Activated CD4-positive, alpha-beta T cell treated with anti-CD3 and anti-CD28 coated beads for 36 hours (primary cell): Measurements from ENCODE around the gene SLX9. TPM values are rescaled to one million over a fixed set of nuclear protein-coding genes. Genes with fewer than 3 reads are reported as not detected.

Experiments used
- ATAC-seq: fragments of 200-7000 bp; cut with Tn5 transposase; one replicate; pipeline ENCODE4 v1.10.0; 2021; ENCODE audit warnings: mild to moderate bottlenecking, moderate library complexity
- CTCF ChIA-PET: fragments of 350-600 bp; sonication (Branson Sonifier 250); formaldehyde crosslinking; loops from one replicate; lab custom pipeline; 2021; ENCODE audit warnings: antibody characterized with exemption; lab: Charles Lee
- POLR2A ChIA-PET: fragments of 350-600 bp; sonication (Branson Sonifier 250); formaldehyde crosslinking; loops from one replicate; lab custom pipeline; 2021; ENCODE audit warnings: antibody characterized with exemption, inconsistent platforms; lab: Charles Lee
- DNase-seq: peaks from one replicate; pipeline ENCODE4 v3.0.0-alpha.2; 2020
- H3K27ac Mint-ChIP-seq: one replicate; pipeline ENCODE4 v1.8.0; 2021; ENCODE audit warnings: mixed read lengths
- H3K27me3 Mint-ChIP-seq: one replicate; pipeline ENCODE4 v1.8.0; 2021; ENCODE audit warnings: mixed read lengths
- H3K36me3 Mint-ChIP-seq: one replicate; pipeline ENCODE4 v1.8.0; 2021; ENCODE audit warnings: low read depth, mixed read lengths
- H3K4me1 Mint-ChIP-seq: one replicate; pipeline ENCODE4 v1.8.0; 2021; ENCODE audit warnings: mixed read lengths
- H3K4me3 Mint-ChIP-seq: one replicate; pipeline ENCODE4 v1.8.0; 2021; ENCODE audit warnings: mild to moderate bottlenecking, moderate library complexity, mixed read lengths
- H3K9me3 Mint-ChIP-seq: one replicate; pipeline ENCODE4 v1.8.0; 2021; ENCODE audit warnings: low read depth, mixed read lengths
- intact Hi-C, 2 experiments: fragments of 100-400 bp; cut with DNase I in 1 of 2; cut with micrococcal nuclease in 1 of 2; formaldehyde crosslinking; loops; one replicate each; pipeline versions ENCODE4 v1.14.2 to v1.15.1; 2022 to 2024; cut with DNase I, micrococcal nuclease
- total RNA-seq, 2 experiments: library from RNA; stranded (reverse); gene quantifications; one replicate each; pipeline ENCODE4 v1.2.3, GENCODE V29; 2021

The SLX9 gene
- total RNA-seq, 2 experiments from 2014 or later = 60.8 to 68.8 TPM

DNA sequence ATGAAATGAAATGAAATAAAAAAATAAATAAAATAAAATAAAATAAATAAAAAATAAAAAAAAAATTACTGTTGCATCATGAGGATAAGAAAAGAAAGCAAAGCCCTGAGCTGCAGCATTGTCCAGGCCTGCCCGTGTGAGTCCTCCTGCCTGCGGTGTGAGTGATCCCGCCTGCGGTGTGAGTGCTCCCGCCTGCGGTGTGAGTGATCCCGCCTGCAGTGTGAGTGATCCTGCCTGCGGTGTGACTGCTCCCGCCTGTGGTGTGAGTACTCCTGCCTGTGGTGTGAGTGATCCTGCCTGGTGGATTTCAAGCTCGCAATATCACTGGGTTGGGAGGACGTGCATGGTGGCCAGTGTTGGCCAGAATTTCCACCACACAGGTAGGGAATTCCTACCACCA lies 44.0 kb upstream of the SLX9 start:
- Mint-ChIP-seq H3K9me3 (no peaks in the 10 kb centered on the region), H3K27me3 (no peaks in the 10 kb centered on the region), H3K27ac (peak overlapping the region; percentile 67), H3K36me3 (peaks cover 32% of the 10 kb centered on the region), H3K4me3 (no peak overlapping the region), H3K4me1 (peaks cover 5% of the 10 kb centered on the region)
- CTCF ChIA-PET = interaction anchor here (0.6 to 1.1 kb wide), 4 partner anchors 14 to 183 kb away, joined by 3 to 5 read pairs (median 3); no protein-coding TSS in a partner anchor
- ATAC-seq = no peak
- no peak for DNase-seq
- POLR2A ChIA-PET = no interaction called here
- intact Hi-C loops = no loop called here

DNA sequence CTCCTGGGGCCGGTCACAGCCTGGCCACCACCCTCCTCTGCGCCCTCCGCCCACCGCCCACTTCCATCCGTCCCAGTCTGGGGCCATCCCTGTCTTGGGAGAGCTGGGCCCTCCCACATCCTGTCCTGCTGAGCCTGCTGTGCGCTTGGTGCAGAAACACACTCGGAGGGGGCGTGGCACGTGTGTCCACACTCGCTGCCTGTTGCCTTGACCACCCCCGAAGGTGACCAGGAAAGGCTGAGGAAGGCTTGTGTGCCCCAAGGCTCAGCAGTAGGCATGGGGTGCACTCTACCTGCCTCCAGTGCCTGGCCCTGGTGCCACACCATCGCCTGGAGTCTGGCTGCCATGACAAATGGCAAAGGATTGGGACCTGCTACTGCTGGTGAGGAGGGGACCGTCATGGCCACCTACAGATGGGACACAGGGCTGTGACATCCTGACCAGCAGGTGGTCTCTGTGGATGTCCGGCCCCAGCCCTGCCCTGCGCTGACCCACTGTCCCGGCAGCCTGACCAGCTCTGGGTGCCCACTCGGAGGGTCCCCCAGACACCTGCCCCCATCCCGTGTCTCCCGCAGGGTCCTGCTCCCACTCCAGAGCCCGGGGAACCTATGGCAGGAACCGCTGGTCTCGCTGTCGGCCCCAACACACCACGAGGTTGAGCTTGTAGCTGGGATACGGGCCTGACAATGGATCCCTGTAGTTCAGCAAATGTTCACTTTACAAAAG lies 43.1 kb upstream of the SLX9 start:
- Mint-ChIP-seq H3K9me3 (no peaks in the 10 kb centered on the region), H3K27ac (no peak overlapping the region), H3K27me3 (no peaks in the 10 kb centered on the region), H3K36me3 (peaks cover 35% of the 10 kb centered on the region), H3K4me1 (peaks cover 5% of the 10 kb centered on the region), H3K4me3 (no peak overlapping the region)
- intact Hi-C loops = no loop called here
- POLR2A ChIA-PET = no interaction called here
- no peak for DNase-seq
- ATAC-seq = no peak
- CTCF ChIA-PET = no interaction called here

GRCh38 chr21:44897326-44898010 lies 42.4 kb upstream of the SLX9 start:
- ChIA-PET CTCF (interaction anchor here (0.8 to 0.9 kb wide), 3 partner anchors 22 to 104 kb away, joined by 3 to 4 read pairs (median 4); no protein-coding TSS in a partner anchor), POLR2A (interaction anchor here (0.7 to 0.8 kb wide), 2 partner anchors 22 to 34 kb away, joined by 3 read pairs; no protein-coding TSS in a partner anchor)
- Mint-ChIP-seq H3K4me1 (peaks cover 5% of the 10 kb centered on the region), H3K4me3 (no peak overlapping the region), H3K36me3 (peaks cover 37% of the 10 kb centered on the region), H3K9me3 (no peaks in the 10 kb centered on the region), H3K27me3 (no peaks in the 10 kb centered on the region), H3K27ac (no peak overlapping the region)
- ATAC-seq = peak; percentile 14
- DNase-seq = no peak
- intact Hi-C loops = no loop called here

DNA sequence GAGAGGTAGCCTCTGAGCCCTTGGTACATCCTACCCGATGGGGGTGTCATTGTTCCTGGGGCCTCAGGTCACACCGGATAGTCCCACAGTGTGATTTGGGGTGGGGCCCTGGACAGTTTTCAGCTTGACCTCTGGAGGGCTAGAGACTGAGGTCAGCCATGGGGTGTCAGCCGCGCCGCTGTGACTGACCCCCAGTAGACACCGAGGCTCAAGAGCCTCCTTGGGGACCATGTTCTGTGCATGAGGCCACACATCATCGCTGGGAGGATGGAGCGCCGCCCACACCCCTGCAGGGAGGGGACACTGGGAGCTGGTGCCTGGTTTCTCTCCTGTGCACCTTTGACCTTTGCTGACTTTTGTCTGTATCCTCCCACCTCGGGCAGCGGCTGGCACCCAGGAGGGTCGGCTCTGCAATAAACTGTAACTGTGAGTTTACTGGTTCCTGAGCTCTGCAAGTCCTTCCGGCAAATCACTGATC lies 41.8 kb upstream of the SLX9 start:
- Mint-ChIP-seq H3K27me3 (no peaks in the 10 kb centered on the region), H3K4me3 (no peak overlapping the region), H3K9me3 (no peaks in the 10 kb centered on the region), H3K27ac (no peak overlapping the region), H3K36me3 (peaks cover 38% of the 10 kb centered on the region), H3K4me1 (no peaks in the 10 kb centered on the region)
- intact Hi-C loops = no loop called here
- no peak for ATAC-seq
- DNase-seq = no peak
- ChIA-PET CTCF (interaction anchor here (0.6 to 0.9 kb wide), 5 partner anchors 15 to 409 kb away, joined by 3 to 4 read pairs (median 3); no protein-coding TSS in a partner anchor), POLR2A (interaction anchor here (0.7 to 0.8 kb wide), 2 partner anchors 21 to 33 kb away, joined by 3 read pairs; no protein-coding TSS in a partner anchor)

DNA sequence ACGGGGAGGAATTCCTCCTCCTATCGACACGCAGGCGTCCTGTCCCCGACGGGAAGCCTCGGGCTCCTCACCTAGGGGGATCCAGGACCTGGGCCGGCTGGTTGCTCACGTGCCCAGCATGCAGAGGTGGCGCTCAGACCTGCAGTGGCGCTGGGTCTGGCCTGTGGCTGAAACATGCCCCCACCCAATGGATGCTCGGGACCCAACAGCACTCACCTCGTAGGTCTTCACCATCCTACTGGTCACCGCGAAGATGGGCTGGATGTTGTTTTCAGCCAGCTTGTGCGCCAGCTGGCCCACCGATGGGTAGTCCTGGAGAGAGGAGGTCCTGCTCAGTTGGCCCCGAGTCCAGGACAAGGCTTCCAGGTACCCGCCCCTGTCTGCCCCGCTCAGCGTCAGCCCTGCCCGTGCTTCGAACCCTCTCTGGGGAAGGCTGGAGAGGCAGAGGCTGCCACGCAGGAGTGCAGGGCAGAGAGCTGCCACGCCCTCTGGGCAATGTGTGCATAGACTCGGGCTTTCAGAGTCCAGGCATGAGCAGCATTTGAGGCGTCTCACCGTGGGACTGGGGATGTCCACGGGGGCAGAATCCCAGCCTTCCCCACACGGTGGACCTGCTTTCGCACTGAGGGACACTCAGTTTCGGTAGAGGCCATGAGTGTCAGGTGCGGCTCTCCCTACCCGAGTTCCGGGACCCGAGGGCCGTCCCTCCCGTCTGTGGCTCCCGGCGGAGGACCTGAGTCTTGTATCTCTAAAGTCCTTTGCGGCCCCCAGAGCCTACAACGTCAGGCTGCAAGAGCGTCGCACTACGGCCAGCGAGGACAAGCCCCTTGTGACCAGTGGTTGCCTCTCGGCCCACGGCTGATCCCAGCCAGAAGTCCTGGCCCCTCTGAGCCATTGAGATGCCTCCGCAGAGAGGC lies 40.7 kb upstream of the SLX9 start:
- Mint-ChIP-seq H3K36me3 (peaks cover 47% of the 10 kb centered on the region), H3K9me3 (no peaks in the 10 kb centered on the region), H3K4me1 (no peaks in the 10 kb centered on the region), H3K27me3 (no peaks in the 10 kb centered on the region), H3K27ac (no peak overlapping the region), H3K4me3 (no peak overlapping the region)
- no peak for DNase-seq
- ATAC-seq = no peak
- POLR2A ChIA-PET = no interaction called here
- CTCF ChIA-PET = interaction anchor here (0.6 kb wide), 2 partner anchors 16 to 410 kb away, joined by 3 read pairs; no protein-coding TSS in a partner anchor
- intact Hi-C loops = no loop called here

DNA sequence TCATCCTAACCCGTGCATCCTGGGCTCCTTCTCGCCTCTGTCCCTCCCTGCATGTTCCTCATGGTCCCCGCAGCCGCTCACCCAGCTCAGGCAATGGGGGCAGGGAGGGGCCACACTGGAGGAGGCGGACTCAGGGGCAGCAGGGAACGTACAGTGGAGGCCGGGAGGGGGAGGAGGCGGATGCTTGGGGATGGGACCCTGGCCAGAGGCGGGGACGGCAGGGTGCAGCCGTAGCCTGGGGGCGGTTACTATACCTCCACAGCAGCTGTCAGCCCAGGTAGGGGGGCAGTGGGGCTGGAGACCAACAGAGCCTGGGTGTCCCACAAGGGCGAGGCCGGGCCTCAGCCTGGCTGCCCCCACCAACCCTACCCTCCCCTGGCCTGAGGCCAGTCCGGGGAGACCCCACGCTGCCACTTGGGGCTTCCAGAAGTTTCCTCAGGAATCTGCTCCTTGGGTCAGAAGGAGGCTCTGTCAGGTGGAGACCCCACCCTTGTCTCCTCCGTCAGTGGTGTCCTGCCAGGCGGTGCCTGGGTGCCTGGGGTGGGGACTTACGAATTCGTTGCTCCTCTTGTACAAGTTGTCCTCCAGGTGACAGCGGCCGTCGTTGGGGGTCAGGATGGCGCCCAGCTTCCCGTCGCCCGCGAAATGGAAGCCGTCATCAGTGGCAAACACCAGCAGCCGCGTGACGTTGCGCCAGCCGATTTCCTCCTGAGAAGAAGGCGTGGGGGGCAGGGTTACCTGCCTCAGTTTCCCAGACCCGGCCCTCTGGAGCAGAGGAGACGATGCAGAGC lies 39.9 kb upstream of the SLX9 start:
- no peak overlapping the region for H3K4me3 Mint-ChIP-seq
- intact Hi-C loops = no loop called here
- ChIA-PET POLR2A (no interaction called here), CTCF (no interaction called here)
- no peaks in the 10 kb centered on the region for H3K9me3 Mint-ChIP-seq
- DNase-seq (no peak), ATAC-seq (no peak)
- peaks cover 4% of the 10 kb centered on the region for H3K4me1 Mint-ChIP-seq
- H3K27ac Mint-ChIP-seq = no peak overlapping the region
- no peaks in the 10 kb centered on the region for H3K27me3 Mint-ChIP-seq
- H3K36me3 Mint-ChIP-seq = peaks cover 54% of the 10 kb centered on the region

DNA sequence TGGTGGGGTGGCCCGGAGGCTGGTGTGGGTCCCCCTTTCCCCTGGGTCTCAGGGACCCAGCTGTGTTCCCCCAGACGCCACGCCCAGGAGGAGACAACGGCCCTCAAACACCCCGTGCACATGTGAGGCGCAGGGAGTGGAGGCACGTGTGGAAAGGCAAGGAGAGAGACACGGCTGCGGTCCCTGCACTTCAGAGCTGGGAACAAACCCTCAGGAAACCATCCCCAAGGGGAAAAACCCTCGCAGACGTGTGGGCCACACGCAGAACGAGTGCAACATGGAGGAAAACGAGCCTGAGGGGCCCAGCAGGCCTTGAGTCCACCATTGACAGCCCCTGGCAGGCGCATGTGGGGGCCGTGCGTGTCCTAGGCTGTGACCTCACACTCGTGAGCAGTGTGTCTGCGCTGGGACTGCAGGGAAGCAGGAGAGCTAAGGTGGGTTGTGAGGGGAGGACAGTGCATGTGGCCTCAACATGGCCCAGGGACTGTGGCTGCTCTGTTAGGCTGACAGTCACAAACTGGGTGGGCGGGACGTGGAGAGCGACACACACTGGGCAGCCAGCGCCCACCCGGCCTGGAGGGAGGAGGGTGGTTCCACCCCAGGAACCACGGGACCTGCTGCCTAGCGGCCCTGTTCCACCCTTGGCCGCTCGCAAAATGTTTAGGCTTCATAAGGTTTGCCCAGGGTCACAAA lies 39.1 kb upstream of the SLX9 start:
- peaks cover 4% of the 10 kb centered on the region for H3K4me1 Mint-ChIP-seq
- peaks cover 56% of the 10 kb centered on the region for H3K36me3 Mint-ChIP-seq
- ATAC-seq (no peak), DNase-seq (no peak)
- intact Hi-C loops = no loop called here
- no peaks in the 10 kb centered on the region for H3K27me3 Mint-ChIP-seq
- H3K27ac Mint-ChIP-seq = no peak overlapping the region
- CTCF ChIA-PET = no interaction called here
- H3K9me3 Mint-ChIP-seq = no peaks in the 10 kb centered on the region
- POLR2A ChIA-PET = no interaction called here
- H3K4me3 Mint-ChIP-seq = no peak overlapping the region

- Mint-ChIP-seq H3K27ac (no peak overlapping the region), H3K4me3 (no peak overlapping the region), H3K36me3 (peaks cover 61% of the 10 kb centered on the region), H3K27me3 (no peaks in the 10 kb centered on the region), H3K9me3 (no peaks in the 10 kb centered on the region), H3K4me1 (peaks cover 7% of the 10 kb centered on the region)
- DNase-seq (no peak), ATAC-seq (no peak)
- intact Hi-C loops = no loop called here
- CTCF ChIA-PET = no interaction called here
- POLR2A ChIA-PET = no interaction called here
Observed at GRCh38 chr21:44901391-44902074, 38.3 kb upstream of the SLX9 start.

- H3K4me1 Mint-ChIP-seq = peaks cover 8% of the 10 kb centered on the region
- H3K9me3 Mint-ChIP-seq = no peaks in the 10 kb centered on the region
- H3K4me3 Mint-ChIP-seq = no peak overlapping the region
- H3K36me3 Mint-ChIP-seq = peaks cover 63% of the 10 kb centered on the region
- no peak for ATAC-seq
- CTCF ChIA-PET = no interaction called here
- intact Hi-C loops = no loop called here
- no peak for DNase-seq
- peak overlapping the region; percentile 19 for H3K27ac Mint-ChIP-seq
- POLR2A ChIA-PET = no interaction called here
- H3K27me3 Mint-ChIP-seq = no peaks in the 10 kb centered on the region
Observed at GRCh38 chr21:44902268-44903049, 37.4 kb upstream of the SLX9 start.
